Measurements from ENCODE around the gene RAB3C.

The RAB3C gene

DNA sequence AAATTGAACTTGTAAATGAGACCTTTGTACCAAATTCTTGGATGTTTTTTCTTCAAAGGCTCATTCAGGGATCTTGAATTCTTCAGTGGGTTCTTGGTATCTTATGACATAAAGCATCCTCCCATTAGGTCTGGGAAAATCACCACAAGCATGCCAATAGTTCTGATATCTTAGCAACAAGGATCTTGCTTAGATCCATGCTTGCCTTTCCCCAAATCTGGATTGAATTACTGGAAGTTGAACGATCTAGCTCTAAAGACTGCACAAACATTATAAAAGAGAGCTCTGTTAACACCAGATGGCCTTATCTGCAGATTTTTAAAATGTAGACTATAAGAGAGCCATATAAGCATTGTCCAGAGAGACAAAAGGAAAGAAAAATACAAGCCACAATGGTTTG, 266.3 kb downstream of the RAB3C start:
- TF ChIP-seq CTCF (conservative IDR thresholded peaks at IDR 0.05), result no peak
- H3K27ac ChIP-seq, result peak overlapping the region; percentile 72

DNA sequence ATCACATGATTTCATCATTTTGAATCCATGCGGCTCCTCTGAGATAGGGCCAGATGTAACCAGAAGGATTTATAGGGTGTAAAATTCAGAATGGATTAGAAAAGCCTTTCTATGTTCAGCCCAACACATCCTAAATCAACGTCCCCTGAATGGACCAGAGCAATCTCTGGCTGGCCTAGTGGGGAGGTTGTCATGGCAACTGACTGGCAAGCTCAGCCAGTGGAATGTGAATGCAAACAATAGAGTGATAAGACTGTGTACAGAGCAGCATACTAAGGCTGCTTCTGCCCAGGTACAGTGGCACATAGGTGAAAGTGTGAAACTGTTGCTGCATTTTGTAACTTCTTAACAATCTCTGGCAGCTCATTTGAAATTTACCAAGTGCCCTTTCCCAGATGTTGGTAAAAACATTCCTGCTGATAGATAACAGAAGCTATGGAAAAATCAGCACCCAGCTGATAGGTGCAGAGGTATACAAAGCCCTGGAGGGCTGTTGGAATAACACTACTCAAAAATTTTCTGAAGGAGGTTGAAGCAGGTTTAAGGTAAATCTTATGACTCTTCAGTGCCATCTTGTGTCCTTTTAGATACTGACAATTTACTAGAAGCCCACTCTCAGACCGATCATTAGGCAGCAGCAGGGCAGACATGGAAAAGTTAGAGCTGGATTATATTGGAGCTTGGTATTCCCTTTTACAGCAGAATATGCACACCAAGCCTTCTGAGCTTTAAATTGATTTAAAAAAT, 267.2 kb downstream of the RAB3C start:
- H3K27ac ChIP-seq, result peak overlapping the region; percentile 72
- TF ChIP-seq CTCF (conservative IDR thresholded peaks at IDR 0.05), result peak; percentile 77

- no peak for TF ChIP-seq CTCF (conservative IDR thresholded peaks at IDR 0.05)
These were observed 268.3 kb downstream of the RAB3C start for GRCh38 chr5:58851153-58851552.

DNA sequence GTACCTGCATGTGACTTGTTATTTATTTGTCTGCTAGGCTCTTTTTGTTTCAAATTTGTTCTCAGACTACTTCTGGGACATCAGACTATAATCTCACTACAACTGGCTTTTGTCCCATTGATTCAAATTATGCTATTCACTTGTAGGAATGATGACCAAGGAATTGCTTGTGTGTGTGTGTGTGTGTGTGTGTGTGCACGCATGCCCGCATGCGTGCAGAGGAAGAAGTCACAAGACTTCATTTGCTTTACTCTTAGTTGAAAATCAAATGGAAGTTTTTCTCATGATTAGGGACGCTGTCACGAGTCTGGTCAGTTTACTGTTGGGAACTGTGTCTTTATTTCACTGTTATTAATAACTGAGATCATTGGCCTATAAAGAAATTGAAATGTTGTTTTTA, 268.7 kb downstream of the RAB3C start:
- no peak for TF ChIP-seq CTCF (conservative IDR thresholded peaks at IDR 0.05)
- H3K27ac ChIP-seq, result peak overlapping the region; percentile 72; the same call in 1 of the 2 replicates

More at GRCh38 chr5:58851153-58851552, 268.3 kb downstream of the RAB3C start:
- peak overlapping the region; percentile 72 for H3K27ac ChIP-seq

DNA sequence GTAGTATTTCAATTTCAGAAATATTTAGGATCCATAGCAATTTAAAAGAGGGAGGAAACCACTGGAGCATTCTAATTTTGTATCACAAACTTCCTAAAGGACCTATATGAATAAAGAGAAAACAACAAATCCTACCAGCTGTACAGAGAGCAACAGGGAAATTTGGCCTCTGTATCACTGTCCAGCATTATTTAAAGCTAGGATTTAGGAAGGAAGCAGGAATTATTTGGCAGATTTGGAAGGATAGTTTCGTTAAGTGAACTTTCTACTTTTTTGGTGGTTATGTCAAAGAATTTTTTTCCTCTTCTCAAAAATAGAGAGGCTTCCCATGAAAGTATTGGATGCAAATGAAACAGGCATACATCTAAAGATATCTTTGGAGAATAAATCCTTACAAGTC, 269.7 kb downstream of the RAB3C start:
- TF ChIP-seq CTCF (conservative IDR thresholded peaks at IDR 0.05), result no peak
- no peak overlapping the region for H3K27ac ChIP-seq

DNA sequence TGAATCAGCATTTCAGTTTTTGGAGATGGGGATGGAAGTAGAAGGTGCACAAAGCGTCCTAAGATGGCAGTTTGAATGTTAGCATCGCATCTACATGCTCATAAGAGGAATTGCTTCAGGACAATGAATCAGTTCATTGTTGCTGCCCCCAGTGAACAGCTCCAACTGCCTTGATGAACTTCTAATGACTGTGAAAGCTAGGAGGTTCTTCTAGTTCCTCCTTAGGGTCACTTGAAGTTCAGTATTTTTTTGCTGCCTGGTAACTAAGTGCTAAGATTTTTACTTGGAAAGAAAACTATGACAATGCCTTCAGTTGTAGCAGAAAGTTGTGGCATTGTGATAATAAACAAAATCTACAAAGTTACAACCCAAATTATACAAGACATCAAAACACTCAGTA, 271.6 kb downstream of the RAB3C start:
- no peak for TF ChIP-seq CTCF (conservative IDR thresholded peaks at IDR 0.05)
- no peak overlapping the region for H3K27ac ChIP-seq

- H3K27ac ChIP-seq, result no peak overlapping the region
- TF ChIP-seq CTCF (conservative IDR thresholded peaks at IDR 0.05), result no peak
These were observed 273.2 kb downstream of the RAB3C start for GRCh38 chr5:58855851-58856739.
